Caco-2 (cell line): Measurements from ENCODE around the gene NR2C1. TPM values are rescaled to one million over a fixed set of nuclear protein-coding genes. Genes with fewer than 3 reads are reported as not detected.

ENCODE experiments used
- BruUV-seq: library from RNA; stranded (reverse); fragments of 400-500 nt; replicated peaks from 2 replicates; lab custom pipeline; 2021; lab: Mats Ljungman, UMichigan
- CTCF ChIA-PET: fragments of 300-600 bp; sonication (Branson Sonifier 250); formaldehyde crosslinking; loops from one replicate; lab custom pipeline; 2022; ENCODE audit warnings: antibody characterized with exemption; lab: Charles Lee
- POLR2A ChIA-PET: fragments of 300-600 bp; sonication (Branson Sonifier 250); formaldehyde crosslinking; loops from one replicate; lab custom pipeline; 2022; ENCODE audit warnings: antibody characterized with exemption; lab: Charles Lee
- DNase-seq, 2 experiments: peaks; one replicate each; pipeline versions ENCODE4 v3.0.0 to v3.0.0-alpha.2; 2020 to 2022
- H3K27me3 ChIP-seq: replicated peaks from 2 replicates; pipeline ENCODE4 v1.6.0; 2011; ENCODE audit warnings: low read length; ENCODE audit not compliant: control insufficient read depth, insufficient read depth
- H3K36me3 ChIP-seq: 2 replicates; pipeline ENCODE4 v1.5.1; 2011; ENCODE audit warnings: low read length; ENCODE audit not compliant: control insufficient read depth, insufficient read depth
- H3K4me1 ChIP-seq: fragments of 250-450 bp; sonication (Bioruptor Pico); 2 replicates; pipeline ENCODE4 v1.5.1; 2020; ENCODE audit warnings: mild to moderate bottlenecking
- H3K4me3 ChIP-seq: 2 replicates; pipeline ENCODE4 v1.5.1; 2011; ENCODE audit warnings: low read depth, mild to moderate bottlenecking, control low read depth, low read length
- H3K9me3 ChIP-seq: fragments of 250-450 bp; sonication (Bioruptor Pico); 2 replicates; pipeline ENCODE4 v1.5.1; 2020; ENCODE audit warnings: mild to moderate bottlenecking, moderate library complexity
- H3K27ac Mint-ChIP-seq: one replicate; pipeline ENCODE4 v1.8.0; 2022; ENCODE audit warnings: mixed read lengths; ENCODE audit not compliant: unreplicated experiment
- H3K27me3 Mint-ChIP-seq: one replicate; pipeline ENCODE4 v1.8.0; 2022; ENCODE audit warnings: mixed read lengths; ENCODE audit not compliant: insufficient read depth, unreplicated experiment
- H3K36me3 Mint-ChIP-seq: one replicate; pipeline ENCODE4 v1.8.0; 2022; ENCODE audit warnings: mild to moderate bottlenecking, mixed read lengths; ENCODE audit not compliant: insufficient read depth, unreplicated experiment
- H3K4me1 Mint-ChIP-seq: one replicate; pipeline ENCODE4 v1.8.0; 2022; ENCODE audit warnings: low read depth, mixed read lengths; ENCODE audit not compliant: unreplicated experiment
- H3K4me3 Mint-ChIP-seq: one replicate; pipeline ENCODE4 v1.8.0; 2022; ENCODE audit warnings: mild to moderate bottlenecking, moderate library complexity, mixed read lengths; ENCODE audit not compliant: unreplicated experiment
- H3K9me3 Mint-ChIP-seq: one replicate; pipeline ENCODE4 v1.8.0; 2022; ENCODE audit warnings: mixed read lengths; ENCODE audit not compliant: unreplicated experiment
- CTCF ChIP-seq, 2 experiments: fragments of 200-600 bp in 1 of 2; IDR thresholded peaks; 1 replicate in 1 of 2; 2 replicates in 1 of 2; pipeline versions ENCODE4 v1.5.1 to v1.8.0; 2011 to 2022; ENCODE audit warnings: antibody characterized with exemption in 1 of 2, control low read depth in 1 of 2, inconsistent platforms in 1 of 2, low read depth in 1 of 2, low read length in 1 of 2, mild to moderate bottlenecking in 1 of 2, moderate library complexity in 1 of 2; ENCODE audit not compliant: insufficient read depth in 1 of 2, severe bottlenecking in 1 of 2, unreplicated experiment in 1 of 2
- intact Hi-C: fragments of 100-400 bp; cut with micrococcal nuclease; formaldehyde crosslinking; loops from one replicate; pipeline ENCODE4 v1.10.0; 2022; ENCODE audit not compliant: unreplicated experiment
- total RNA-seq: library from RNA; stranded (reverse); gene quantifications from 2 replicates; pipeline ENCODE4 v1.2.3, GENCODE V29; 2022

The NR2C1 gene
- total RNA-seq, 1 experiment from 2014 or later, result 51.1 TPM

GRCh38 chr12:95057424-95057823 lies 16.0 kb downstream of the NR2C1 start:
- H3K36me3 Mint-ChIP-seq, result peaks cover 39% of the 10 kb centered on the region
- H3K27ac Mint-ChIP-seq, result no peak overlapping the region
- no peak for TF ChIP-seq CTCF (IDR thresholded peaks at IDR 0.05; ENCODE audit: insufficient read depth in 1 of 2, low read depth in 1 of 2, low read length in 1 of 2, severe bottlenecking in 1 of 2, unreplicated experiment in 1 of 2)
- ChIA-PET POLR2A (no interaction called here), CTCF (no interaction called here)
- intact Hi-C loops, result no loop called here
- H3K27me3 Mint-ChIP-seq, result no peaks in the 10 kb centered on the region
- no peak for DNase-seq
- no peaks in the 10 kb centered on the region for H3K27me3 ChIP-seq
- H3K9me3 Mint-ChIP-seq, result no peaks in the 10 kb centered on the region
- no peak overlapping the region for H3K4me3 ChIP-seq
- no peaks in the 10 kb centered on the region for H3K4me1 ChIP-seq
- H3K4me1 Mint-ChIP-seq, result no peaks in the 10 kb centered on the region
- 0 out of 2 replicates have a peak, but pooled peaks cover 2% of the 10 kb centered on the region for H3K36me3 ChIP-seq
- no TSS peak for BruUV-seq
- H3K4me3 Mint-ChIP-seq, result no peak overlapping the region
- H3K9me3 ChIP-seq, result no peaks in the 10 kb centered on the region

GRCh38 chr12:95055057-95055456 lies 18.4 kb downstream of the NR2C1 start:
- ChIA-PET POLR2A (no interaction called here), CTCF (no interaction called here)
- no peaks in the 10 kb centered on the region for H3K9me3 Mint-ChIP-seq
- no peak overlapping the region for H3K4me3 Mint-ChIP-seq
- no peaks in the 10 kb centered on the region for H3K9me3 ChIP-seq
- TF ChIP-seq CTCF (IDR thresholded peaks at IDR 0.05; ENCODE audit: insufficient read depth in 1 of 2, low read depth in 1 of 2, low read length in 1 of 2, severe bottlenecking in 1 of 2, unreplicated experiment in 1 of 2), result no peak
- BruUV-seq, result no TSS peak
- no peaks in the 10 kb centered on the region for H3K27me3 ChIP-seq
- no peaks in the 10 kb centered on the region for H3K36me3 ChIP-seq
- H3K27ac Mint-ChIP-seq, result no peak overlapping the region
- no peaks in the 10 kb centered on the region for H3K27me3 Mint-ChIP-seq
- H3K4me1 Mint-ChIP-seq, result no peaks in the 10 kb centered on the region
- peaks cover 31% of the 10 kb centered on the region for H3K36me3 Mint-ChIP-seq
- no peaks in the 10 kb centered on the region for H3K4me1 ChIP-seq
- DNase-seq, result no peak
- intact Hi-C loops, result no loop called here
- H3K4me3 ChIP-seq, result no peak overlapping the region

- intact Hi-C loops, result no loop called here
- H3K36me3 Mint-ChIP-seq, result peaks cover 24% of the 10 kb centered on the region
- no peaks in the 10 kb centered on the region for H3K9me3 ChIP-seq
- H3K36me3 ChIP-seq, result no peaks in the 10 kb centered on the region
- DNase-seq, result no peak
- no peak overlapping the region for H3K4me3 Mint-ChIP-seq
- no peak overlapping the region for H3K27ac Mint-ChIP-seq
- no peaks in the 10 kb centered on the region for H3K27me3 Mint-ChIP-seq
- BruUV-seq, result no TSS peak
- TF ChIP-seq CTCF (IDR thresholded peaks at IDR 0.05; ENCODE audit: insufficient read depth in 1 of 2, low read depth in 1 of 2, low read length in 1 of 2, severe bottlenecking in 1 of 2, unreplicated experiment in 1 of 2), result no peak
- H3K9me3 Mint-ChIP-seq, result no peaks in the 10 kb centered on the region
- H3K27me3 ChIP-seq, result no peaks in the 10 kb centered on the region
- CTCF ChIA-PET, result no interaction called here
- no peaks in the 10 kb centered on the region for H3K4me1 ChIP-seq
- H3K4me1 Mint-ChIP-seq, result no peaks in the 10 kb centered on the region
- no peak overlapping the region for H3K4me3 ChIP-seq
- POLR2A ChIA-PET, result no interaction called here
Measured at GRCh38 chr12:95054206-95054605, 19.2 kb downstream of the NR2C1 start.
